CD14-positive monocyte (primary cell): ENCODE results near the gene UVRAG. TPM values are rescaled to one million over a fixed set of nuclear protein-coding genes. Genes with fewer than 3 reads are reported as not detected.

Experiments used
- DNase-seq, 3 donors: peaks; one replicate each; pipeline ENCODE4 v3.0.0-alpha.2; 2011 to 2022
- H2AFZ ChIP-seq: 2 replicates; pipeline ENCODE4 v1.6.0; 2012; ENCODE audit warnings: mild to moderate bottlenecking, low read depth, low read length, inconsistent platforms; ENCODE audit not compliant: insufficient read depth, poor library complexity, severe bottlenecking
- H3K27ac ChIP-seq, 2 donors: 1 replicate in 1 of 2; 2 replicates in 1 of 2; pipeline ENCODE4 v1.5.1; 2012 to 2013; ENCODE audit warnings: low read length in 2 of 2, control low read depth in 1 of 2, inconsistent platforms in 1 of 2, low read depth in 1 of 2, mild to moderate bottlenecking in 1 of 2
- H3K27me3 ChIP-seq, 2 donors: one replicate each; pipeline versions ENCODE4 v1.6.0 to v1.6.1; 2011 to 2013; ENCODE audit warnings: low read length in 2 of 2; ENCODE audit not compliant: control insufficient read depth in 2 of 2, insufficient read depth in 2 of 2
- H3K36me3 ChIP-seq, 2 donors: replicated peaks in 1 of 2; 1 replicate in 1 of 2; 2 replicates in 1 of 2; pipeline versions ENCODE4 v1.5.1 to v1.6.1; 2012 to 2013; ENCODE audit warnings: low read length in 2 of 2, control low read depth in 1 of 2, inconsistent platforms in 1 of 2, mild to moderate bottlenecking in 1 of 2; ENCODE audit not compliant: insufficient read depth in 2 of 2, control insufficient read depth in 1 of 2
- H3K4me1 ChIP-seq, 2 donors: 1 replicate in 1 of 2; 2 replicates in 1 of 2; pipeline versions ENCODE4 v1.5.1 to v1.6.1; 2012 to 2013; ENCODE audit warnings: low read length in 2 of 2, control low read depth in 1 of 2, inconsistent platforms in 1 of 2, mild to moderate bottlenecking in 1 of 2, moderate library complexity in 1 of 2; ENCODE audit not compliant: insufficient read depth in 2 of 2, control insufficient read depth in 1 of 2
- H3K4me2 ChIP-seq: replicated peaks from 2 replicates; pipeline ENCODE3; 2012; ENCODE audit warnings: low read length, moderate library complexity, mild to moderate bottlenecking; ENCODE audit not compliant: poor library complexity, severe bottlenecking; ENCODE audit errors: extremely low read depth
- H3K4me3 ChIP-seq, 3 experiments: fragments of 200-600 bp in 1 of 3; sonication (generic) in 1 of 3; replicated peaks in 1 of 3; 1 replicate in 2 of 3; 2 replicates in 1 of 3; pipeline ENCODE4 v1.5.1; 2011 to 2013; ENCODE audit warnings: low read length in 3 of 3, mild to moderate bottlenecking in 3 of 3, control low read depth in 2 of 3, low read depth in 2 of 3, inconsistent platforms in 1 of 3, moderate library complexity in 1 of 3
- H3K79me2 ChIP-seq: 2 replicates; pipeline ENCODE4 v1.6.0; 2012; ENCODE audit warnings: mild to moderate bottlenecking, control low read depth, inconsistent platforms, low read length, moderate library complexity; ENCODE audit not compliant: insufficient read depth
- H3K9ac ChIP-seq: 2 replicates; pipeline ENCODE4 v1.6.0; 2017; ENCODE audit warnings: low read length, mild to moderate bottlenecking; ENCODE audit not compliant: insufficient read depth, poor library complexity, severe bottlenecking
- H3K9me3 ChIP-seq, 2 donors: replicated peaks in 1 of 2; 1 replicate in 1 of 2; 2 replicates in 1 of 2; pipeline versions ENCODE4 v1.5.1 to v1.6.1; 2012 to 2013; ENCODE audit warnings: low read length in 2 of 2, control low read depth in 1 of 2; ENCODE audit not compliant: control insufficient read depth in 1 of 2, insufficient read depth in 1 of 2
- H4K20me1 ChIP-seq: 2 replicates; pipeline ENCODE4 v1.6.0; 2012; ENCODE audit warnings: mild to moderate bottlenecking, low read length, control low read depth, moderate library complexity; ENCODE audit not compliant: insufficient read depth
- H3K27ac Mint-ChIP-seq, 7 donors: one replicate each; pipeline ENCODE4 v1.8.0; 2020; ENCODE audit warnings: mild to moderate bottlenecking in 7 of 7, mixed read lengths in 7 of 7, moderate library complexity in 6 of 7, inconsistent platforms in 2 of 7
- H3K27me3 Mint-ChIP-seq, 3 donors: one replicate each; pipeline ENCODE4 v1.8.0; 2021 to 2022; ENCODE audit warnings: low read depth in 3 of 3, mild to moderate bottlenecking in 3 of 3, mixed read lengths in 3 of 3, moderate library complexity in 3 of 3, inconsistent platforms in 1 of 3
- H3K36me3 Mint-ChIP-seq, 2 donors: one replicate each; pipeline ENCODE4 v1.8.0; 2020; ENCODE audit warnings: mixed read lengths in 2 of 2, inconsistent platforms in 1 of 2, mild to moderate bottlenecking in 1 of 2
- H3K4me1 Mint-ChIP-seq: one replicate; pipeline ENCODE4 v1.8.0; 2020; ENCODE audit warnings: mild to moderate bottlenecking, mixed read lengths
- H3K4me3 Mint-ChIP-seq, 2 donors: one replicate each; pipeline ENCODE4 v1.8.0; 2020; ENCODE audit warnings: mild to moderate bottlenecking in 2 of 2, mixed read lengths in 2 of 2, moderate library complexity in 1 of 2
- H3K9me3 Mint-ChIP-seq, 7 donors: one replicate each; pipeline ENCODE4 v1.8.0; 2020 to 2022; ENCODE audit warnings: mixed read lengths in 7 of 7, mild to moderate bottlenecking in 6 of 7, moderate library complexity in 6 of 7, inconsistent platforms in 2 of 7
- WGBS: methylation state at CpG from one replicate; pipeline ENCODE4 v1.1.5; 2013; ENCODE audit warnings: missing lambda C conversion rate; ENCODE audit not compliant: insufficient coverage; 5-methylcytosine and 5-hydroxymethylcytosine counted together
- intact Hi-C, 2 donors: fragments of 100-400 bp; cut with micrococcal nuclease; formaldehyde crosslinking; loops; one replicate each; pipeline versions ENCODE4 v1.15.0 to v1.15.1; 2023
- polyA plus RNA-seq, 3 donors: library from polyadenylated mRNA; depleted of rRNA in 1 of 3; unstranded in 2 of 3; stranded (reverse) in 1 of 3; fragments of 300-500 nt in 2 of 3; fragments of >200 nt in 1 of 3; fragmentation: Illumina TruSeq in 2 of 3; gene quantifications; 1 replicate in 2 of 3; 2 replicates in 1 of 3; pipeline ENCODE4 v1.2.3, GENCODE V29; 2012 to 2021
- TF ChIP-seq, protein P1 (sequence below): fragments of 200-600 bp; IDR thresholded peaks from one replicate; pipeline ENCODE4 v1.8.0; 2022; ENCODE audit warnings: antibody characterized with exemption, mild to moderate bottlenecking

Gene UVRAG
- polyA plus RNA-seq, 3 donors = 13.7 to 20.5 (median 20.0) TPM

DNA sequence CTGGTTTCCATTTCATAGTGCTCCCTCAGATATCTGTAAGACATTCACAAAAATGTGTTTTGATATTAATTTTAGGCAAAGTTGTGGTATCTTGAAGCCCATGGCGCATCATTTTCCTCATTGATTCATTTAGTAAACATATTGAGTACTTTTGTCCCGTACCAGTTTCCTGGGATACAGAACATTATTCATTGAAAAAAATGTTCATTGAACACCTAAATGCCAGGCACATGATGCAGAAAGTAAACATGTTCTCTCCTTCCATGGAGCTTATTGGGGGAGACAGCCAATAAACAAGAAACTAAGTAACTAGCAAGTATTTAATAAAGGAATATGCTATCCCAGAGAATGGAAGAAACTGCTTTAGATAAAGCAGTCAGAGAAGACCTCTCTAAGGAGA, 195.0 kb downstream of the UVRAG start:
- Mint-ChIP-seq H3K9me3 (no peaks in the 10 kb centered on the region), H3K27me3 (no peaks in the 10 kb centered on the region), H3K4me1 (peaks cover 2% of the 10 kb centered on the region), H3K36me3 (peaks cover 57 to 68% of the 10 kb centered on the region in 2 donors), H3K27ac (no peak overlapping the region), H3K4me3 (no peak overlapping the region)
- no peaks in the 10 kb centered on the region for H3K9me3 ChIP-seq
- no peaks in the 10 kb centered on the region for H3K4me1 ChIP-seq
- H3K27ac ChIP-seq = no peak overlapping the region
- no peak overlapping the region for H3K4me3 ChIP-seq
- H2AFZ ChIP-seq = no peak overlapping the region
- no peak overlapping the region for H3K4me2 ChIP-seq
- TF ChIP-seq, protein P1, sequence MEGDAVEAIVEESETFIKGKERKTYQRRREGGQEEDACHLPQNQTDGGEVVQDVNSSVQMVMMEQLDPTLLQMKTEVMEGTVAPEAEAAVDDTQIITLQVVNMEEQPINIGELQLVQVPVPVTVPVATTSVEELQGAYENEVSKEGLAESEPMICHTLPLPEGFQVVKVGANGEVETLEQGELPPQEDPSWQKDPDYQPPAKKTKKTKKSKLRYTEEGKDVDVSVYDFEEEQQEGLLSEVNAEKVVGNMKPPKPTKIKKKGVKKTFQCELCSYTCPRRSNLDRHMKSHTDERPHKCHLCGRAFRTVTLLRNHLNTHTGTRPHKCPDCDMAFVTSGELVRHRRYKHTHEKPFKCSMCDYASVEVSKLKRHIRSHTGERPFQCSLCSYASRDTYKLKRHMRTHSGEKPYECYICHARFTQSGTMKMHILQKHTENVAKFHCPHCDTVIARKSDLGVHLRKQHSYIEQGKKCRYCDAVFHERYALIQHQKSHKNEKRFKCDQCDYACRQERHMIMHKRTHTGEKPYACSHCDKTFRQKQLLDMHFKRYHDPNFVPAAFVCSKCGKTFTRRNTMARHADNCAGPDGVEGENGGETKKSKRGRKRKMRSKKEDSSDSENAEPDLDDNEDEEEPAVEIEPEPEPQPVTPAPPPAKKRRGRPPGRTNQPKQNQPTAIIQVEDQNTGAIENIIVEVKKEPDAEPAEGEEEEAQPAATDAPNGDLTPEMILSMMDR = no peak
- intact Hi-C loops = no loop called here
- peaks cover 28% of the 10 kb centered on the region for H4K20me1 ChIP-seq
- no peaks in the 10 kb centered on the region for H3K27me3 ChIP-seq
- H3K9ac ChIP-seq = no peak overlapping the region
- H3K36me3 ChIP-seq = peaks cover 63 to 91% of the 10 kb centered on the region in 2 donors
- no peak for DNase-seq
- no CpG with 5 or more reads among the region's 2 CpGs for WGBS
- no peaks in the 10 kb centered on the region for H3K79me2 ChIP-seq

DNA sequence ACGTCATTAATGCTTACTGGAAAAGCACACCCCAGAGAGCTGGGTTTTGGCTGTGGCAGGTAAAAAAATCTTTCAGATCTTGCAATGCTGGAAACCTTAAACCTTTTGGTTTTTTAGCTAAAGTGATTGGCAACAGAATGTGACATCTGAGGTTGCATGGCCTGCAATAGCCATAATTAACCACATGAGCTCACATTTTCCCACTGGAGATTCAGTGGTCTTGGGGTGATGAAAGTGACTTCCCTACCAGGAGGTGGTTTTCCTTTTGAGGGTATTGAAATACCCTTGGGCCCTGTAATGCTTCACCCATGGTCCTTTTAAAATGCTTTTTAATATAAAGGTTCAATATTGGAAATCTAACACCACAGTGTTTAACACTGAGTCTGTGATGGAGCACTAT, 198.5 kb downstream of the UVRAG start:
- Mint-ChIP-seq H3K36me3 (peaks cover 51 to 61% of the 10 kb centered on the region in 2 donors), H3K4me1 (peaks cover 2% of the 10 kb centered on the region), H3K9me3 (peaks cover 0 to 4% (median 2%) of the 10 kb centered on the region in 7 donors), H3K27me3 (no peaks in the 10 kb centered on the region), H3K4me3 (no peak overlapping the region), H3K27ac (no peak overlapping the region)
- Histone ChIP-seq H3K4me3 (no peak overlapping the region), H3K36me3 (peaks cover 49 to 76% of the 10 kb centered on the region in 2 donors), H3K9ac (no peak overlapping the region), H3K27me3 (no peaks in the 10 kb centered on the region), H3K79me2 (no peaks in the 10 kb centered on the region), H3K4me1 (no peaks in the 10 kb centered on the region), H3K4me2 (no peak overlapping the region), H3K27ac (no peak overlapping the region), H4K20me1 (peaks cover 22% of the 10 kb centered on the region), H2AFZ (no peak overlapping the region), H3K9me3 (no peaks in the 10 kb centered on the region)
- no peak for DNase-seq
- no CpG with 5 or more reads among the region's 1 CpG for WGBS
- TF ChIP-seq, protein P1 = no peak
- intact Hi-C loops = no loop called here
